HepG2 (cell line): ENCODE data around the gene GOLGA7B. TPM values are rescaled to one million over a fixed set of nuclear protein-coding genes. Genes with fewer than 3 reads are reported as not detected.

Experiments
- ATAC-seq: fragments of 200-7000 bp; cut with Tn5 transposase; 3 replicates; pipeline ENCODE4 v1.9.1; 2020; ENCODE audit warnings: mild to moderate bottlenecking, moderate library complexity
- BruUV-seq: library from RNA; stranded (reverse); fragments of 400-500 nt; replicated peaks from 2 replicates; lab custom pipeline; 2021; lab: Mats Ljungman, UMichigan
- CTCF ChIA-PET: fragments of 300-600 bp; formaldehyde crosslinking; extraction: SDS; loops from one replicate; lab custom pipeline; 2021; ENCODE audit warnings: low total read pairs, inconsistent platforms, low intra/inter-chr PET ratio; lab: Yijun Ruan, JAX
- POLR2A ChIA-PET: fragments of 350-600 bp; sonication (Branson Sonifier 250); formaldehyde crosslinking; loops from one replicate; lab custom pipeline; 2020; ENCODE audit warnings: antibody characterized with exemption, inconsistent platforms; lab: Yijun Ruan, JAX
- DNase-seq: peaks from one replicate; pipeline ENCODE4 v3.0.0-alpha.2; 2015; ENCODE audit warnings: low spot score
- FAIRE-seq: peaks from 3 replicates; lab custom pipeline; 2011; peaks lifted over from hg19 to GRCh38; lab: Jason Lieb, UNC
- H2AFZ ChIP-seq: one replicate; pipeline ENCODE4 v1.6.1; 2011; ENCODE audit warnings: low read length, inconsistent platforms
- H3K27ac ChIP-seq: fragments of 300-600 bp; 3 replicates; pipeline ENCODE4 v1.8.0; 2011; ENCODE audit warnings: mixed run types, mild to moderate bottlenecking, mixed read lengths, low read length, inconsistent platforms; ENCODE audit not compliant: insufficient read depth; ENCODE audit errors: extremely low read length
- H3K27me3 ChIP-seq, 2 experiments: fragments of 200-600 bp in 1 of 2; 2 replicates in 1 of 2; 3 replicates in 1 of 2; pipeline versions ENCODE4 v1.6.0 to v1.8.0; 2011; ENCODE audit warnings: low read length in 2 of 2, mild to moderate bottlenecking in 2 of 2, moderate library complexity in 2 of 2, inconsistent platforms in 1 of 2; ENCODE audit not compliant: insufficient read depth in 2 of 2, control insufficient read depth in 1 of 2
- H3K36me3 ChIP-seq, 2 experiments: fragments of 200-600 bp in 1 of 2; replicated peaks in 1 of 2; 2 replicates in 1 of 2; 3 replicates in 1 of 2; pipeline versions ENCODE4 v1.5.1 to v1.8.0; 2011; ENCODE audit warnings: low read length in 2 of 2, inconsistent platforms in 1 of 2; ENCODE audit not compliant: insufficient read depth in 2 of 2, control insufficient read depth in 1 of 2
- H3K4me1 ChIP-seq: 2 replicates; pipeline ENCODE4 v1.5.1; 2012; ENCODE audit warnings: low read length, inconsistent platforms; ENCODE audit not compliant: insufficient read depth
- H3K4me2 ChIP-seq: 2 replicates; pipeline ENCODE4 v1.6.0; 2011; ENCODE audit warnings: low read depth, low read length, inconsistent platforms
- H3K4me3 ChIP-seq, 3 experiments: fragments of 200-600 bp in 1 of 3; sonication (generic), shearing (Covaris generic) in 1 of 3; replicated peaks in 1 of 3; 2 replicates each; pipeline ENCODE4 v1.5.1; 2011 to 2016; ENCODE audit warnings: low read length in 3 of 3, inconsistent platforms in 2 of 3, low read depth in 2 of 3, mild to moderate bottlenecking in 2 of 3, control low read depth in 1 of 3, mixed read lengths in 1 of 3; ENCODE audit not compliant: insufficient read depth in 1 of 3
- H3K79me2 ChIP-seq: one replicate; pipeline ENCODE4 v1.6.1; 2011; ENCODE audit warnings: low read length, inconsistent platforms; ENCODE audit not compliant: insufficient read depth
- H3K9ac ChIP-seq: 2 replicates; pipeline ENCODE4 v1.6.0; 2011; ENCODE audit warnings: mild to moderate bottlenecking, low read depth, low read length, inconsistent platforms; ENCODE audit not compliant: insufficient read depth
- H3K9me3 ChIP-seq: 2 replicates; pipeline ENCODE4 v1.5.1; 2012; ENCODE audit warnings: mild to moderate bottlenecking, low read length
- H4K20me1 ChIP-seq: 2 replicates; pipeline ENCODE4 v1.6.0; 2011; ENCODE audit warnings: inconsistent platforms, mild to moderate bottlenecking, low read length, moderate library complexity; ENCODE audit not compliant: insufficient read depth
- AFF4 ChIP-seq: sonication (generic); formaldehyde crosslinking; IDR thresholded peaks from 2 replicates; pipeline ENCODE4 v1.4.0; 2020; ENCODE audit warnings: missing genetic modification reagents
- KDM5A ChIP-seq: fragments of 200-600 bp; sonication (generic); IDR thresholded peaks from 2 replicates; pipeline ENCODE4 v1.7.0; 2018; ENCODE audit warnings: antibody characterized with exemption, mild to moderate bottlenecking, low read length, borderline replicate concordance
- PRMT3 ChIP-seq: sonication (generic); formaldehyde crosslinking; IDR thresholded peaks from 2 replicates; pipeline ENCODE4 v1.8.1; 2022; ENCODE audit warnings: low read depth, mild to moderate bottlenecking, moderate library complexity, missing genetic modification reagents, borderline replicate concordance
- ZBTB46 ChIP-seq: sonication (generic); formaldehyde crosslinking; IDR thresholded peaks from 2 replicates; pipeline ENCODE4 v1.4.0; 2020; ENCODE audit warnings: mild to moderate bottlenecking, missing genetic modification reagents, borderline replicate concordance
- ZNF431 ChIP-seq: sonication (generic); formaldehyde crosslinking; IDR thresholded peaks from 2 replicates; pipeline ENCODE4 v1.9.0; 2022; ENCODE audit warnings: missing genetic modification reagents, low read depth, mild to moderate bottlenecking, borderline replicate concordance
- ZNF577 ChIP-seq: sonication (generic); formaldehyde crosslinking; IDR thresholded peaks from 2 replicates; pipeline ENCODE4 v1.4.0; 2020; ENCODE audit warnings: mild to moderate bottlenecking, low read depth, missing genetic modification reagents, borderline replicate concordance
- WGBS: methylation state at CpG from one replicate; pipeline ENCODE4 v1.1.6; 2017; ENCODE audit warnings: low lambda C conversion rate; 5-methylcytosine and 5-hydroxymethylcytosine counted together
- in situ Hi-C: cut with HindIII; loops from 2 replicates; pipeline ENCODE4 v1.10.0; 2017; ENCODE audit warnings: low pct_unique_long_range_greater_than_20kb; ENCODE audit not compliant: extremely low pct_ligation_motif_present
- intact Hi-C: fragments of 100-400 bp; cut with micrococcal nuclease; formaldehyde crosslinking; loops from one replicate; pipeline ENCODE4 v1.10.0; 2022; ENCODE audit not compliant: unreplicated experiment
- polyA plus RNA-seq, 8 experiments: library from polyadenylated mRNA; depleted of rRNA in 3 of 8; stranded (reverse) in 7 of 8; unstranded in 1 of 8; fragments of >200 nt; fragmentation: Illumina TruSeq in 4 of 8; extraction: Trizol in 4 of 8; gene quantifications; 2 replicates each; pipeline versions ENCODE4 v1.2.1 to v1.2.3, GENCODE V29; 2011 to 2016; ENCODE audit warnings: low read depth in 4 of 8, missing spikeins in 1 of 8, mixed read lengths in 1 of 8; ENCODE audit not compliant: insufficient read depth in 1 of 8
- total RNA-seq, 5 experiments: library from RNA; depleted of rRNA; stranded (reverse); fragments of >200 nt; fragmentation: Illumina TruSeq; extraction: Trizol; gene quantifications; 2 replicates each; pipeline ENCODE4 v1.2.3, GENCODE V29; 2016; ENCODE audit warnings: low read depth in 1 of 5
- TF ChIP-seq, protein P1 (sequence below): sonication (generic); formaldehyde crosslinking; IDR thresholded peaks from 2 replicates; pipeline ENCODE4 v1.8.0; 2022; ENCODE audit warnings: low read depth, missing genetic modification reagents
- TF ChIP-seq, protein P2 (sequence below): sonication (generic); formaldehyde crosslinking; conservative IDR thresholded peaks from 2 replicates; pipeline ENCODE4 v1.8.0; 2022; ENCODE audit warnings: mild to moderate bottlenecking, moderate library complexity, missing genetic modification reagents
- TF ChIP-seq, protein P3 (sequence below): IDR thresholded peaks from 2 replicates; pipeline ENCODE4 v1.6.1; 2016

The GOLGA7B gene
- total and polyA plus RNA-seq, 2 of the 13 experiments (the other 11 are each of a cell fraction or from before 2014, with no cell fraction given) = not detected

DNA sequence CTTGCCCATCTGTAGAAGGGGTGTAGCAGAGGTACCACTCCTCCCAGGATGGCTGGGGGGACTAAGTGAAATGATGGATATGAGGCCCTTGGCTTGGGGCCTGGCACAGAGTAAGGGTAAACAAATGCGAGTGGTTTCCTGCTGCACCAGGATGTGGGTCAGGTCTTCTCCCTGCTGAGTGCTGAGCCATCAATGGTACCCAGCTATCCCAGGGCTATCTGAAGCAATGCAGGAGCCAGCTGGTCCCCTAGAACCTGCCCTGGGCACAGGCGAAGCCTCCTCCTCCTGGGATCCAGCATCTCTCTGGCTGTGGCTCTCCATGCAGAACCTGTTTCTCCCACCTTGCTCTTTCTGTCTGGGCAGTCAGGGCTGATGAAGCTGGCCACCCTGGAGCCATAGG is 20.9 kb upstream of the GOLGA7B start (continued):
- TF ChIP-seq ZBTB46 (CRISPR knock-in tag) (no peak), ZNF577 (no peak), KDM5A (no peak), PRMT3 (CRISPR knock-in tag) (no peak)

DNA sequence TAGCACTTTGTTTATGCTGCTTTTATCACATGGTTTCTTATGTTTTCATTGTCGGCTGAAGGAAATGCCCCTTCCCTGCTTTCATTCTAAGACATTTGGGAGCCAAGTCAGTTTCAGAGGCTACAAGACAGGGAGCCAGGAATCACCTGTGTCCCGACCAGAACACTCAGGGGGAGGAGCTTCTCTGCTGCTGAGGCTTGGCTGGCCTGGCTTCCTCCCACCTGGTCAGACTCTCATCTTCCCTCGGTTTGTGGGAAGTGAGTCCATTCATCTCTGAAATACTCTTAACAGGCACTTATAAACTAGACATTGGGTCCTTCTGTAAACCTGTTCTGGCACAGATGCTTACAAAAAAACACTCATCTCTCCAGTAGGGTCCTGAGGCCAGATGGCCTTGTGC is 19.6 kb upstream of the GOLGA7B start:
- no peak overlapping the region for H3K4me2 ChIP-seq
- no peak for DNase-seq
- no peak overlapping the region for H3K4me3 ChIP-seq
- BruUV-seq = no TSS peak
- H4K20me1 ChIP-seq = no peaks in the 10 kb centered on the region
- intact Hi-C loops = no loop called here
- no peak overlapping the region for H2AFZ ChIP-seq
- H3K9me3 ChIP-seq = no peaks in the 10 kb centered on the region
- no peak overlapping the region for H3K9ac ChIP-seq
- CTCF ChIA-PET = no interaction called here
- H3K27ac ChIP-seq = no peak overlapping the region
- 0% methylated on average over 3 of the region's 3 CpGs for WGBS
- peaks cover 1 to 24% of the 10 kb centered on the region in 2 experiments; a peak in 4 of 5 replicates for H3K27me3 ChIP-seq
- in situ Hi-C loops = no loop called here
- POLR2A ChIA-PET = no interaction called here
- no peak for FAIRE-seq
- H3K79me2 ChIP-seq = no peaks in the 10 kb centered on the region
- no peaks in the 10 kb centered on the region for H3K36me3 ChIP-seq
- ATAC-seq = no peak
- H3K4me1 ChIP-seq = no peaks in the 10 kb centered on the region
- TF ChIP-seq, protein P1, sequence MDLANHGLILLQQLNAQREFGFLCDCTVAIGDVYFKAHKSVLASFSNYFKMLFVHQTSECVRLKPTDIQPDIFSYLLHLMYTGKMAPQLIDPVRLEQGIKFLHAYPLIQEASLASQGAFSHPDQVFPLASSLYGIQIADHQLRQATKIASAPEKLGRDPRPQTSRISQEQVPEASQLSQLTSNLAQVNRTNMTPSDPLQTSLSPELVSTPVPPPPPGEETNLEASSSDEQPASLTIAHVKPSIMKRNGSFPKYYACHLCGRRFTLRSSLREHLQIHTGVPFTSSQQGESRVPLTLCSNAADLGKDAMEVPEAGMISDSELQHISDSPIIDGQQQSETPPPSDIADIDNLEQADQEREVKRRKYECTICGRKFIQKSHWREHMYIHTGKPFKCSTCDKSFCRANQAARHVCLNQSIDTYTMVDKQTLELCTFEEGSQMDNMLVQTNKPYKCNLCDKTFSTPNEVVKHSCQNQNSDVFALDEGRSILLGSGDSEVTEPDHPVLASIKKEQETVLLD = no peak
- no peak for TF ChIP-seq ZNF431
- TF ChIP-seq, protein P2, sequence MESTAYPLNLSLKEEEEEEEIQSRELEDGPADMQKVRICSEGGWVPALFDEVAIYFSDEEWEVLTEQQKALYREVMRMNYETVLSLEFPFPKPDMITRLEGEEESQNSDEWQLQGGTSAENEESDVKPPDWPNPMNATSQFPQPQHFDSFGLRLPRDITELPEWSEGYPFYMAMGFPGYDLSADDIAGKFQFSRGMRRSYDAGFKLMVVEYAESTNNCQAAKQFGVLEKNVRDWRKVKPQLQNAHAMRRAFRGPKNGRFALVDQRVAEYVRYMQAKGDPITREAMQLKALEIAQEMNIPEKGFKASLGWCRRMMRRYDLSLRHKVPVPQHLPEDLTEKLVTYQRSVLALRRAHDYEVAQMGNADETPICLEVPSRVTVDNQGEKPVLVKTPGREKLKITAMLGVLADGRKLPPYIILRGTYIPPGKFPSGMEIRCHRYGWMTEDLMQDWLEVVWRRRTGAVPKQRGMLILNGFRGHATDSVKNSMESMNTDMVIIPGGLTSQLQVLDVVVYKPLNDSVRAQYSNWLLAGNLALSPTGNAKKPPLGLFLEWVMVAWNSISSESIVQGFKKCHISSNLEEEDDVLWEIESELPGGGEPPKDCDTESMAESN (CRISPR knock-in tag) = no peak
- TF ChIP-seq, protein P3, sequence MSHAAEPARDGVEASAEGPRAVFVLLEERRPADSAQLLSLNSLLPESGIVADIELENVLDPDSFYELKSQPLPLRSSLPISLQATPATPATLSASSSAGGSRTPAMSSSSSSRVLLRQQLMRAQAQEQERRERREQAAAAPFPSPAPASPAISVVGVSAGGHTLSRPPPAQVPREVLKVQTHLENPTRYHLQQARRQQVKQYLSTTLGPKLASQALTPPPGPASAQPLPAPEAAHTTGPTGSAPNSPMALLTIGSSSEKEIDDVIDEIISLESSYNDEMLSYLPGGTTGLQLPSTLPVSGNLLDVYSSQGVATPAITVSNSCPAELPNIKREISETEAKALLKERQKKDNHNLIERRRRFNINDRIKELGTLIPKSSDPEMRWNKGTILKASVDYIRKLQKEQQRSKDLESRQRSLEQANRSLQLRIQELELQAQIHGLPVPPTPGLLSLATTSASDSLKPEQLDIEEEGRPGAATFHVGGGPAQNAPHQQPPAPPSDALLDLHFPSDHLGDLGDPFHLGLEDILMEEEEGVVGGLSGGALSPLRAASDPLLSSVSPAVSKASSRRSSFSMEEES (CRISPR knock-in tag) = no peak
- no peak for TF ChIP-seq AFF4 (CRISPR knock-in tag)
